Measurements from ENCODE around the gene POLDIP2.

POLDIP2 gene

DNA sequence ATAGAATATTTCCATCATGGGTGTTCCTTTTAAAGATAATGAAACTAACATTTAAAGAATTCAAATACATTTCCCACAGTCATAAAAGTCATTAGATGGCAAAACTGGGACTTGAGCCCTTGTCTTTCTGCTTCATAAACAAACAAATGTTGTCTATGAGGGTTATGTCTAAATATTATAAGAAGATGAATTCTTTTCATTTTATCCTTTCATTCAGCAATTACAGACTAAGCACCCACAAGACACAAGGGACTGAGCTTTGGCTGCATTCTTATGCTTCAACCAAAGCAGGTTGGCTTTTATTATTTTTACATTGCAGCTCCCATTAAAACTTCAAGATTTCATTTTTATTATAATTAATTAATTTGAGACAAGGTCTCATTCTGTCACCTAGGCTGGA lies 29.1 kb upstream of the POLDIP2 start:
- Histone ChIP-seq H4K20me1 (ENCODE audit: low read depth, low read length) (no peaks in the 10 kb centered on the region), H3K27ac (ENCODE audit: low read depth, low read length) (no peak overlapping the region), H3K4me2 (ENCODE audit: low read depth, low read length, poor library complexity, severe bottlenecking) (no peak overlapping the region), H3K9me2 (replicated peaks; ENCODE audit: insufficient read depth, low read length) (no peaks in the 10 kb centered on the region), H3K4me3 (ENCODE audit: insufficient read depth, low read length, poor library complexity, severe bottlenecking) (no peak overlapping the region), H3K9ac (ENCODE audit: low read length) (no peak overlapping the region), H3F3A (ENCODE audit: insufficient read depth) (no peaks in the 10 kb centered on the region), H3K79me2 (ENCODE audit: insufficient read depth, low read length) (no peaks in the 10 kb centered on the region), H3K9me3 (ENCODE audit: insufficient read depth, low read length) (no peaks in the 10 kb centered on the region), H2AFZ (ENCODE audit: low read depth, low read length, severe bottlenecking) (no peak overlapping the region), H3K27me3 (ENCODE audit: low read length) (no peaks in the 10 kb centered on the region), H3K36me3 (ENCODE audit: low read length) (no peaks in the 10 kb centered on the region)
- TF ChIP-seq, protein P1, sequence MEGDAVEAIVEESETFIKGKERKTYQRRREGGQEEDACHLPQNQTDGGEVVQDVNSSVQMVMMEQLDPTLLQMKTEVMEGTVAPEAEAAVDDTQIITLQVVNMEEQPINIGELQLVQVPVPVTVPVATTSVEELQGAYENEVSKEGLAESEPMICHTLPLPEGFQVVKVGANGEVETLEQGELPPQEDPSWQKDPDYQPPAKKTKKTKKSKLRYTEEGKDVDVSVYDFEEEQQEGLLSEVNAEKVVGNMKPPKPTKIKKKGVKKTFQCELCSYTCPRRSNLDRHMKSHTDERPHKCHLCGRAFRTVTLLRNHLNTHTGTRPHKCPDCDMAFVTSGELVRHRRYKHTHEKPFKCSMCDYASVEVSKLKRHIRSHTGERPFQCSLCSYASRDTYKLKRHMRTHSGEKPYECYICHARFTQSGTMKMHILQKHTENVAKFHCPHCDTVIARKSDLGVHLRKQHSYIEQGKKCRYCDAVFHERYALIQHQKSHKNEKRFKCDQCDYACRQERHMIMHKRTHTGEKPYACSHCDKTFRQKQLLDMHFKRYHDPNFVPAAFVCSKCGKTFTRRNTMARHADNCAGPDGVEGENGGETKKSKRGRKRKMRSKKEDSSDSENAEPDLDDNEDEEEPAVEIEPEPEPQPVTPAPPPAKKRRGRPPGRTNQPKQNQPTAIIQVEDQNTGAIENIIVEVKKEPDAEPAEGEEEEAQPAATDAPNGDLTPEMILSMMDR (IDR thresholded peaks at IDR 0.05; ENCODE audit: insufficient read depth, low read length, poor library complexity, severe bottlenecking) = no peak
- no peak for TF ChIP-seq EZH2phosphoT487 (conservative IDR thresholded peaks at IDR 0.05; ENCODE audit: low read length)

DNA sequence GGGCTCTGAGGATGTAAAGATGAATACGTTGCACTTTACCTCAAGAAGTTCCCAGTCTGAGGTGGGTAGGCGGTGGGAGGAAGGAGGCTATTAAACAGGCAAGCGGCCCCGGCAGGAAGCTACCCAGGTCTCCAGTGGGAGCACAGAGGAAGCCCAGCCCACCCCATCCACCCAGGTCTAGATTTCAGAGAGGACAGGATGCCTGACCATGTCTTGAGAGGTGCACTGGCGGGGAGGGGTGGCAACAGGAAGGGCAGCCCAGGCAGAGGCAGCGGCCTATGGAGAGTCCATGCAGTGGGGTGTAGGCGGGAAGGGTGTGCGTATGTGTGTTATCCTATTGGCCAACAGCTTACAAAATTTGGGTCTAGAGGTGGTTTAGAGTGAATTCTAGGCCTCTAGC lies 28.1 kb upstream of the POLDIP2 start:
- no peaks in the 10 kb centered on the region for H3K9me2 ChIP-seq (replicated peaks; ENCODE audit: insufficient read depth, low read length)
- no peak overlapping the region for H3K9ac ChIP-seq (ENCODE audit: low read length)
- H3K4me2 ChIP-seq (ENCODE audit: low read depth, low read length, poor library complexity, severe bottlenecking) = no peak overlapping the region
- H3K79me2 ChIP-seq (ENCODE audit: insufficient read depth, low read length) = no peaks in the 10 kb centered on the region
- no peaks in the 10 kb centered on the region for H3K36me3 ChIP-seq (ENCODE audit: low read length)
- no peaks in the 10 kb centered on the region for H3F3A ChIP-seq (ENCODE audit: insufficient read depth)
- H2AFZ ChIP-seq (ENCODE audit: low read depth, low read length, severe bottlenecking) = no peak overlapping the region
- no peaks in the 10 kb centered on the region for H3K27me3 ChIP-seq (ENCODE audit: low read length)
- H4K20me1 ChIP-seq (ENCODE audit: low read depth, low read length) = no peaks in the 10 kb centered on the region
- no peak overlapping the region for H3K4me3 ChIP-seq (ENCODE audit: insufficient read depth, low read length, poor library complexity, severe bottlenecking)
- no peak for TF ChIP-seq EZH2phosphoT487 (conservative IDR thresholded peaks at IDR 0.05; ENCODE audit: low read length)
- H3K27ac ChIP-seq (ENCODE audit: low read depth, low read length) = no peak overlapping the region
- no peaks in the 10 kb centered on the region for H3K9me3 ChIP-seq (ENCODE audit: insufficient read depth, low read length)

DNA sequence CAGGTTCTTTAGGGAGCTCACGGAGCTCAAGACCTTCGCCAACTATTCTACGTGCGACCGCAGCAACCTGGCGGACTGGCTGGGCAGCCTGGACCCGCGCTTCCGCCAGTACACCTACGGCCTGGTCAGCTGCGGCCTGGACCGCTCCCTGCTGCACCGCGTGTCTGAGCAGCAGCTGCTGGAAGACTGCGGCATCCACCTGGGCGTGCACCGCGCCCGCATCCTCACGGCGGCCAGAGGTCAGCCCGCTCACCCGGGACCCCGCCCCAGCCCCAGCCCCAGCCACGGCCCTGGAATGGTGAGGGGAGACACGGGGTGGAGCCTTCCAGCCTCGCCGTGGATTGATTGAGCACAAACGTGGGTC lies 27.7 kb upstream of the POLDIP2 start:
- Histone ChIP-seq H3K4me3 (ENCODE audit: insufficient read depth, low read length, poor library complexity, severe bottlenecking) (no peak overlapping the region), H3K9me3 (ENCODE audit: insufficient read depth, low read length) (no peaks in the 10 kb centered on the region), H4K20me1 (ENCODE audit: low read depth, low read length) (no peaks in the 10 kb centered on the region), H3K27ac (ENCODE audit: low read depth, low read length) (no peak overlapping the region), H3K9ac (ENCODE audit: low read length) (0 out of 2 replicates have a peak overlapping the region, but pooled peaks have one; percentile 21), H3K27me3 (ENCODE audit: low read length) (no peaks in the 10 kb centered on the region), H3K79me2 (ENCODE audit: insufficient read depth, low read length) (no peaks in the 10 kb centered on the region), H3F3A (ENCODE audit: insufficient read depth) (no peaks in the 10 kb centered on the region), H3K9me2 (replicated peaks; ENCODE audit: insufficient read depth, low read length) (no peaks in the 10 kb centered on the region), H3K4me2 (ENCODE audit: low read depth, low read length, poor library complexity, severe bottlenecking) (peak overlapping the region; percentile 29), H2AFZ (ENCODE audit: low read depth, low read length, severe bottlenecking) (peak overlapping the region; percentile 54), H3K36me3 (ENCODE audit: low read length) (no peaks in the 10 kb centered on the region)
- TF ChIP-seq EZH2phosphoT487 (conservative IDR thresholded peaks at IDR 0.05; ENCODE audit: low read length) = no peak
- TF ChIP-seq, protein P1 (IDR thresholded peaks at IDR 0.05; ENCODE audit: insufficient read depth, low read length, poor library complexity, severe bottlenecking) = no peak

DNA sequence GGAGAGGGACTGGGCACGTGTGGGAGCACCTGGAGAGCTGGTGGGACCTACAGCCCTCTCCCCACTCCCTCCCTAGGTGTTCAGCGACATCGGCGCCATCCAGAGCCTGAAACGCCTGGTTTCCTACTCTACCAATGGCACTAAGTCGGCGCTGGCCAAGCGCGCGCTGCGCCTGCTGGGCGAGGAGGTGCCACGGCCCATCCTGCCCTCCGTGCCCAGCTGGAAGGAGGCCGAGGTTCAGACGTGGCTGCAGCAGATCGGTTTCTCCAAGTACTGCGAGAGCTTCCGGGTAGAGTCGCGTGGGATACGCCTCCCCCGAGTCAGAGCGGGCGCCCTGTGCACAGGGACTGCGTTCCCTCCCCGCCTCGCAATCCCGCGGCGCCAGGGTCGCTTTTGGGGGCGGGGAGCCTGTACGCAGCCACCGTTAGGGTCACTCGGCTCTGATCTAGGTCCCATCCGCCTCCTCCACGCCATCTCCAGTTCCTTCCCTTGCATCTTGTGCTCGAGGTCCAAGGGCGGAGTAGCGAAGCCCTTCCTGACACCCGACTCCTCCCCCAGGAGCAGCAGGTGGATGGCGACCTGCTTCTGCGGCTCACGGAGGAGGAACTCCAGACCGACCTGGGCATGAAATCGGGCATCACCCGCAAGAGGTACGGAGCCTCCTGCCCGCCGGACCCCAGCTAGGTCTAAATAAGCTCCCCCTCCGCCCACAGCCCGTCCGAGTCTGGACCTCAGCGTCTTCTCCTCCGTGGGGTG lies 27.1 kb upstream of the POLDIP2 start:
- H3K9me2 ChIP-seq (replicated peaks; ENCODE audit: insufficient read depth, low read length) = no peaks in the 10 kb centered on the region
- no peaks in the 10 kb centered on the region for H3K9me3 ChIP-seq (ENCODE audit: insufficient read depth, low read length)
- H3K27ac ChIP-seq (ENCODE audit: low read depth, low read length) = no peak overlapping the region
- peak overlapping the region; percentile 54 for H2AFZ ChIP-seq (ENCODE audit: low read depth, low read length, severe bottlenecking)
- no peaks in the 10 kb centered on the region for H3K36me3 ChIP-seq (ENCODE audit: low read length)
- 0 out of 2 replicates have a peak overlapping the region, but pooled peaks have one; percentile 21 for H3K9ac ChIP-seq (ENCODE audit: low read length)
- TF ChIP-seq, protein P1 (IDR thresholded peaks at IDR 0.05; ENCODE audit: insufficient read depth, low read length, poor library complexity, severe bottlenecking) = no peak
- TF ChIP-seq EZH2phosphoT487 (conservative IDR thresholded peaks at IDR 0.05; ENCODE audit: low read length) = no peak
- H3F3A ChIP-seq (ENCODE audit: insufficient read depth) = no peaks in the 10 kb centered on the region
- peak overlapping the region; percentile 29 for H3K4me2 ChIP-seq (ENCODE audit: low read depth, low read length, poor library complexity, severe bottlenecking)
- no peak overlapping the region for H3K4me3 ChIP-seq (ENCODE audit: insufficient read depth, low read length, poor library complexity, severe bottlenecking)
- no peaks in the 10 kb centered on the region for H3K79me2 ChIP-seq (ENCODE audit: insufficient read depth, low read length)
- H3K27me3 ChIP-seq (ENCODE audit: low read length) = no peaks in the 10 kb centered on the region
- no peaks in the 10 kb centered on the region for H4K20me1 ChIP-seq (ENCODE audit: low read depth, low read length)
